ENCODE data around the gene TMEM176A.

DNA sequence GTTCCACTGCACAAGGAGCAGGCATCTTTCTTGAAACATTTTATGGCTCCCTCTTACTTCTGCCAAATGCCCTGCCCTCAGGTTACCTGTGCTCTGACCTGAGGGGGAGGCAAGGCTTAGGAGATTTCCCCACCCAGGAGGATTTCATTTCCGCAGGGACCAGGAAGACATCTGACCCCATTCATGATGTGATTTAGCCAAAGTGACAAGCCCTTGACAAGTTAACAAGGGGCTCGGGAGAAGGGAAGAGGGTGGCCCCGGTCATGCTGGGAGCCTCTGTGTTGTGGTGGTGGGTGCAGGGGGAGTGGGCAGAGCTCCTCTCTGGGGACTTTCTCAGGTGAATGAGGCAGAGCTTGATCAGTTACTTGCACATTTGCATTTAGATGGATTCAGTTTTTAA lies 44.4 kb upstream of the TMEM176A start:
- TF ChIP-seq REST (IDR thresholded peaks at IDR 0.05; ENCODE audit: insufficient replicate concordance, low read depth) = no peak
- TF ChIP-seq, protein P1, sequence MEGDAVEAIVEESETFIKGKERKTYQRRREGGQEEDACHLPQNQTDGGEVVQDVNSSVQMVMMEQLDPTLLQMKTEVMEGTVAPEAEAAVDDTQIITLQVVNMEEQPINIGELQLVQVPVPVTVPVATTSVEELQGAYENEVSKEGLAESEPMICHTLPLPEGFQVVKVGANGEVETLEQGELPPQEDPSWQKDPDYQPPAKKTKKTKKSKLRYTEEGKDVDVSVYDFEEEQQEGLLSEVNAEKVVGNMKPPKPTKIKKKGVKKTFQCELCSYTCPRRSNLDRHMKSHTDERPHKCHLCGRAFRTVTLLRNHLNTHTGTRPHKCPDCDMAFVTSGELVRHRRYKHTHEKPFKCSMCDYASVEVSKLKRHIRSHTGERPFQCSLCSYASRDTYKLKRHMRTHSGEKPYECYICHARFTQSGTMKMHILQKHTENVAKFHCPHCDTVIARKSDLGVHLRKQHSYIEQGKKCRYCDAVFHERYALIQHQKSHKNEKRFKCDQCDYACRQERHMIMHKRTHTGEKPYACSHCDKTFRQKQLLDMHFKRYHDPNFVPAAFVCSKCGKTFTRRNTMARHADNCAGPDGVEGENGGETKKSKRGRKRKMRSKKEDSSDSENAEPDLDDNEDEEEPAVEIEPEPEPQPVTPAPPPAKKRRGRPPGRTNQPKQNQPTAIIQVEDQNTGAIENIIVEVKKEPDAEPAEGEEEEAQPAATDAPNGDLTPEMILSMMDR (IDR thresholded peaks at IDR 0.05; ENCODE audit: insufficient read depth, low read length) = no peak
- no peak for TF ChIP-seq GABPA (IDR thresholded peaks at IDR 0.05; ENCODE audit: low read depth)
- TF ChIP-seq POLR2AphosphoS5 (IDR thresholded peaks at IDR 0.05; ENCODE audit: low read depth) = no peak
- no peak for TF ChIP-seq SPI1 (IDR thresholded peaks at IDR 0.05; ENCODE audit: borderline replicate concordance, low read depth)

All from HL-60 (cell line).